GM23248 (cell line): ENCODE measurements around the gene USP46.

Source experiments
- EZH2 ChIP-seq: fragments of 200-600 bp; sonication (generic); IDR thresholded peaks from 2 replicates; pipeline ENCODE4 v1.6.1; 2018; ENCODE audit warnings: antibody characterized with exemption, mild to moderate bottlenecking; ENCODE audit not compliant: insufficient read depth, poor library complexity, severe bottlenecking
- EZH2phosphoT487 ChIP-seq: fragments of 200-600 bp; sonication (generic); IDR thresholded peaks from 2 replicates; pipeline ENCODE4 v1.6.1; 2018; ENCODE audit warnings: antibody characterized with exemption, moderate library complexity, mild to moderate bottlenecking, low read depth; ENCODE audit not compliant: insufficient read depth

DNA sequence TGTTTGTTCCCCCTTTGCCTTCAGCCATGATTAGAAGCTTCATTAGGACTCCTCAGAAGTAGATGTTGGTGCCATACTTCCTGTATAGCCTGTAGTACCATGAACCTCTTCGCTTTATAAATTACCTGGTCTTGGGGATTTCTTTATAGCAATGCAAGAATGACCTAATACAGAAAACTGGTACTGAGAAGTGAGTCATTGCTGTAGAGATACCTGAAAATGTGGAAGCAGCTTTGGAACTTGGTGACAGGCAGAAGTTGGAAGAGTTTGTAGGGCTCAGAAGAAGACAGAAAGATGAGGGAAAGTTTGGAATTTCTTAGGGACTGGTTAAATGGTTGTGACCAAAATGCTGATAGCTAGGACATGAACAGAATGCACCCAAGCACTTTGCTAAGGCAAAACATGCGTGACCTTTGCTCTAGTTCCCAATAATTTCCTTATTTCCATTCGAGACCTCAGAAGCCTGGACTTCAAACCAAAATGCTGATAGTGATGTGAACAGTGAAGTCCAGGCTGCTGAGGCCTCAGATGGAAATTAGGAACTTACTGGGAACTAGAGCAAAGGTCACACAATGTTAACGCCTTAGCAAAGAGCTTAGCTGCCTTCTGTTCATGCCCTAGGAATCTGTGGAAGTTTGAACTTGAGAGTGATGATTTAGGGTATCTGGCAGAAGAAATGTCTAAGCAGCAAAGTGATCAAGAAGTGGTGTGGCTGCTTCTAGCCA, 3.0 kb upstream of the USP46 start:
- TF ChIP-seq EZH2 = no peak
- no peak for TF ChIP-seq EZH2phosphoT487
